Tibial nerve (tissue), 4 donors: ENCODE measurements around the gene NAPG. TPM values are rescaled to one million over a fixed set of nuclear protein-coding genes. Genes with fewer than 3 reads are reported as not detected.
A peak's percentile ranks its signal among the peaks of the same experiment; 100 is the strongest.

Experiments
- DNase-seq, 2 donors: peaks; one replicate each; pipeline ENCODE4 v3.0.0-alpha.2; 2019; ENCODE audit warnings: low spot score in 2 of 2
- H3K27ac ChIP-seq, 4 donors: fragments of 200-600 bp; sonication (generic) in 3 of 4; one replicate each; pipeline ENCODE4 v1.5.1; 2017 to 2019; ENCODE audit warnings: mild to moderate bottlenecking in 1 of 4
- H3K27me3 ChIP-seq, 2 donors: fragments of 200-600 bp; sonication (generic) in 1 of 2; one replicate each; pipeline versions ENCODE4 v1.5.1 to v1.6.0; 2017 to 2019
- H3K36me3 ChIP-seq, 3 donors: fragments of 200-600 bp; sonication (generic); one replicate each; pipeline ENCODE4 v1.5.1; 2018 to 2019
- H3K4me1 ChIP-seq, 4 donors: fragments of 200-600 bp; sonication (generic) in 3 of 4; one replicate each; pipeline ENCODE4 v1.5.1; 2017 to 2019
- H3K4me3 ChIP-seq, 4 donors: fragments of 200-600 bp; sonication (generic) in 3 of 4; one replicate each; pipeline ENCODE4 v1.5.1; 2017 to 2019; ENCODE audit warnings: mild to moderate bottlenecking in 1 of 4, moderate library complexity in 1 of 4
- H3K9me3 ChIP-seq, 4 donors: fragments of 200-600 bp; sonication (generic) in 3 of 4; one replicate each; pipeline ENCODE4 v1.5.1; 2017 to 2019
- CTCF ChIP-seq, 5 experiments: fragments of 200-600 bp in 3 of 5; fragments of 450-650 bp in 2 of 5; sonication (generic) in 3 of 5; IDR thresholded peaks; one replicate each; pipeline ENCODE4 v1.5.1; 2016 to 2019; ENCODE audit warnings: antibody characterized with exemption in 5 of 5, mild to moderate bottlenecking in 3 of 5, moderate library complexity in 2 of 5
- EP300 ChIP-seq, 2 donors: sonication (generic); formaldehyde crosslinking; IDR thresholded peaks; one replicate each; pipeline ENCODE4 v1.6.1; 2017; ENCODE audit warnings: antibody characterized with exemption in 2 of 2, mild to moderate bottlenecking in 1 of 2
- POLR2A ChIP-seq, 2 donors: fragments of 450-650 bp; IDR thresholded peaks; one replicate each; pipeline ENCODE4 v1.6.1; 2017; ENCODE audit warnings: antibody characterized with exemption in 2 of 2, mild to moderate bottlenecking in 2 of 2, moderate library complexity in 2 of 2
- WGBS, 2 donors: methylation state at CpG; one replicate each; pipeline ENCODE4 v1.1.5; 2018; 5-methylcytosine and 5-hydroxymethylcytosine counted together
- total RNA-seq, 4 donors: library from RNA; depleted of rRNA; stranded (reverse); fragments of >200 nt; gene quantifications; one replicate each; pipeline ENCODE4 v1.1.0, GENCODE V29; 2016

NAPG gene
- total RNA-seq, 4 donors from 2014 or later = 19.0 to 37.9 (median 27.7) TPM

GRCh38 chr18:10487154-10487553 lies 38.7 kb upstream of the NAPG start:
- 81 to 86% methylated on average over 6 of the region's 6 CpGs for WGBS, 2 donors
- no peaks in the 10 kb centered on the region for H3K9me3 ChIP-seq
- peaks cover 0 to 18% (median 17%) of the 10 kb centered on the region in 4 donors for H3K4me1 ChIP-seq
- peaks cover 0 to 52% (median 0%) of the 10 kb centered on the region in 3 donors for H3K36me3 ChIP-seq
- H3K27ac ChIP-seq = no peak overlapping the region
- no peak for TF ChIP-seq CTCF (IDR thresholded peaks at IDR 0.05)
- no peak for TF ChIP-seq EP300 (IDR thresholded peaks at IDR 0.05)
- no peak for TF ChIP-seq POLR2A (IDR thresholded peaks at IDR 0.05)
- no peak overlapping the region for H3K4me3 ChIP-seq
- DNase-seq = no peak
- H3K27me3 ChIP-seq = no peaks in the 10 kb centered on the region

GRCh38 chr18:10488017-10488416 lies 37.8 kb upstream of the NAPG start:
- Histone ChIP-seq H3K27ac (no peak overlapping the region), H3K4me1 (peaks cover 0 to 10% (median 9%) of the 10 kb centered on the region in 4 donors), H3K27me3 (no peaks in the 10 kb centered on the region), H3K4me3 (no peak overlapping the region), H3K36me3 (peaks cover 0 to 52% (median 0%) of the 10 kb centered on the region in 3 donors), H3K9me3 (no peaks in the 10 kb centered on the region)
- no peak for TF ChIP-seq EP300 (IDR thresholded peaks at IDR 0.05)
- TF ChIP-seq CTCF (IDR thresholded peaks at IDR 0.05) = no peak
- WGBS, 2 donors = 60 to 67% methylated on average over 4 of the region's 4 CpGs
- no peak for DNase-seq

GRCh38 chr18:10490401-10491165 lies 35.2 kb upstream of the NAPG start:
- no peak for DNase-seq
- H3K9me3 ChIP-seq = no peaks in the 10 kb centered on the region
- no peaks in the 10 kb centered on the region for H3K27me3 ChIP-seq
- H3K4me3 ChIP-seq = no peak overlapping the region
- no peak overlapping the region for H3K27ac ChIP-seq
- TF ChIP-seq EP300 (IDR thresholded peaks at IDR 0.05) (no peak), CTCF (IDR thresholded peaks at IDR 0.05) (peak in 1 of 5 experiments; percentile 12), POLR2A (IDR thresholded peaks at IDR 0.05) (no peak)
- WGBS, 2 donors = 77 to 79% methylated on average over 13 to 14 of the region's 14 CpGs
- H3K36me3 ChIP-seq = peaks cover 0 to 45% (median 0%) of the 10 kb centered on the region in 3 donors
- no peaks in the 10 kb centered on the region for H3K4me1 ChIP-seq

- WGBS, 2 donors = 61 to 68% methylated on average over 2 of the region's 2 CpGs
- Histone ChIP-seq H3K27me3 (no peaks in the 10 kb centered on the region), H3K36me3 (no peaks in the 10 kb centered on the region), H3K4me3 (no peak overlapping the region), H3K4me1 (peaks cover 0 to 14% (median 0%) of the 10 kb centered on the region in 4 donors), H3K9me3 (no peaks in the 10 kb centered on the region), H3K27ac (no peak overlapping the region)
- TF ChIP-seq POLR2A (IDR thresholded peaks at IDR 0.05) (no peak), CTCF (IDR thresholded peaks at IDR 0.05) (no peak), EP300 (IDR thresholded peaks at IDR 0.05) (no peak)
- no peak for DNase-seq
These were observed 29.9 kb upstream of the NAPG start for GRCh38 chr18:10495936-10496335.

DNA sequence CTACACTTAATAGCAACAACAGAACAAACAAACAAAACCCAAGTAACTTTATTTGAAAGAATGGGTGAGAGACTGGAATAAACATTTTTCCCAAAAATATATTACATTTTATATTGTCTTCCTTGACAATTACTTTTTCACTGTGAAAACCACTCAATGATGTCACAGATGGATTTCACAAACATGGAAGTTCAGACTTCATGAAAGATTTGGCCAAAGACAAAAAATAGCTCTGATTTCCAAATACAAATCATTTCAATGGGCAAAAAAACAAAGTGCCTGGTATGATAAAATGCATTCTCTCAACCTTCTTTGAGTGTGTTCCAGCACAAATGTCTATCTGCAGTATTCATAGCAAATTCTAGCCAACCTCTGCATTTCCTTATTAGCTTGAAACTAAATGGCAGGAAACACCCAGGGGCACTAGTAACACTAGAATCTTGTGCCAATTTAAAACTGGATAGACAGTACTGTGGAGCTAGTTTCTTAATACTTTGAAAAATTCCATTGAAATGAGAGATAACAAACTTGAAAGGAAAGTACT lies 28.5 kb upstream of the NAPG start:
- no peak for TF ChIP-seq CTCF (IDR thresholded peaks at IDR 0.05)
- TF ChIP-seq POLR2A (IDR thresholded peaks at IDR 0.05) = no peak
- peak in 1 of 2 donors; percentile 12 for TF ChIP-seq EP300 (IDR thresholded peaks at IDR 0.05)
- Histone ChIP-seq H3K27me3 (no peaks in the 10 kb centered on the region), H3K4me1 (peaks cover 0 to 14% (median 0%) of the 10 kb centered on the region in 4 donors), H3K27ac (peak overlapping the region in 2 of 4 donors; percentile 17 to 32), H3K4me3 (no peak overlapping the region), H3K36me3 (no peaks in the 10 kb centered on the region), H3K9me3 (no peaks in the 10 kb centered on the region)
- DNase-seq = no peak
